ENCODE results near the gene CXCR6.

GRCh38 chr3:45994419-45995235 is 51.4 kb downstream of the CXCR6 start:
- TF ChIP-seq CTCF (IDR thresholded peaks at IDR 0.05) = no peak
- no peak for TF ChIP-seq POLR2A (IDR thresholded peaks at IDR 0.05)
